Liver (tissue), 9 donors: ENCODE measurements around the gene TOB1. TPM values are rescaled to one million over a fixed set of nuclear protein-coding genes. Genes with fewer than 3 reads are reported as not detected.
A peak's percentile ranks its signal among the peaks of the same experiment; 100 is the strongest.

Experiments used
- DNase-seq: peaks from one replicate; pipeline ENCODE4 v3.0.0-alpha.2; 2017; ENCODE audit warnings: low spot score
- H3K27ac ChIP-seq, 2 donors: one replicate each; pipeline ENCODE4 v1.7.0; 2013; ENCODE audit warnings: inconsistent platforms in 2 of 2, low read length in 2 of 2, control low read depth in 1 of 2, low read depth in 1 of 2, mild to moderate bottlenecking in 1 of 2
- H3K27me3 ChIP-seq, 4 donors: one replicate each; pipeline versions ENCODE4 v1.6.1 to v1.7.0; 2013; ENCODE audit warnings: low read length in 3 of 4, inconsistent platforms in 1 of 4, mild to moderate bottlenecking in 1 of 4, moderate library complexity in 1 of 4; ENCODE audit not compliant: control insufficient read depth in 4 of 4, insufficient read depth in 4 of 4
- H3K36me3 ChIP-seq, 4 donors: one replicate each; pipeline versions ENCODE4 v1.6.1 to v1.7.0; 2013; ENCODE audit warnings: low read length in 3 of 4, mild to moderate bottlenecking in 3 of 4, low read depth in 1 of 4, moderate library complexity in 1 of 4; ENCODE audit not compliant: control insufficient read depth in 4 of 4, insufficient read depth in 3 of 4
- H3K4me1 ChIP-seq, 4 donors: one replicate each; pipeline versions ENCODE4 v1.6.1 to v1.7.0; 2013; ENCODE audit warnings: low read length in 3 of 4, mild to moderate bottlenecking in 3 of 4, moderate library complexity in 1 of 4; ENCODE audit not compliant: control insufficient read depth in 4 of 4, insufficient read depth in 4 of 4
- H3K4me3 ChIP-seq, 3 donors: one replicate each; pipeline versions ENCODE4 v1.6.1 to v1.7.0; 2013; ENCODE audit warnings: low read length in 3 of 3, control low read depth in 1 of 3, low read depth in 1 of 3, mild to moderate bottlenecking in 1 of 3
- H3K9ac ChIP-seq, 2 donors: one replicate each; pipeline ENCODE4 v1.7.0; 2013; ENCODE audit warnings: low read length in 2 of 2, mild to moderate bottlenecking in 2 of 2, moderate library complexity in 2 of 2, control low read depth in 1 of 2, low read depth in 1 of 2
- H3K9me3 ChIP-seq, 4 donors: one replicate each; pipeline versions ENCODE4 v1.6.1 to v1.7.0; 2013; ENCODE audit warnings: low read length in 3 of 4; ENCODE audit not compliant: control insufficient read depth in 4 of 4
- ATF3 ChIP-seq: IDR thresholded peaks from 2 replicates; pipeline ENCODE4 v1.6.1; 2016; ENCODE audit warnings: antibody characterized with exemption
- CTCF ChIP-seq: fragments of 150-350 bp; IDR thresholded peaks from 2 replicates; pipeline ENCODE4 v1.5.1; 2017; ENCODE audit warnings: improper control_type of control experiment, low read depth, low read length; ENCODE audit not compliant: missing input control
- EGR1 ChIP-seq, 2 donors: IDR thresholded peaks; 2 replicates each; pipeline ENCODE4 v1.6.1; 2016 to 2018; ENCODE audit warnings: antibody characterized with exemption in 2 of 2, low read depth in 2 of 2
- FOXA1 ChIP-seq: IDR thresholded peaks from 2 replicates; pipeline ENCODE4 v1.6.1; 2016; ENCODE audit warnings: antibody characterized with exemption
- FOXA2 ChIP-seq: IDR thresholded peaks from 2 replicates; pipeline ENCODE4 v1.6.1; 2016; ENCODE audit warnings: antibody characterized with exemption
- GABPA ChIP-seq, 2 donors: IDR thresholded peaks in 1 of 2; conservative IDR thresholded peaks in 1 of 2; 2 replicates each; pipeline ENCODE4 v1.6.1; 2016; ENCODE audit warnings: antibody characterized with exemption in 2 of 2, mild to moderate bottlenecking in 1 of 2, moderate library complexity in 1 of 2
- HNF4A ChIP-seq, 2 donors: conservative IDR thresholded peaks; 2 replicates each; pipeline ENCODE4 v1.6.1; 2016; ENCODE audit warnings: antibody characterized with exemption in 2 of 2, mild to moderate bottlenecking in 2 of 2
- HNF4G ChIP-seq: IDR thresholded peaks from 2 replicates; pipeline ENCODE4 v1.6.1; 2016; ENCODE audit warnings: antibody characterized with exemption
- JUND ChIP-seq, 2 donors: IDR thresholded peaks; 2 replicates each; pipeline ENCODE4 v1.6.1; 2016; ENCODE audit warnings: antibody characterized with exemption in 2 of 2
- MAX ChIP-seq: IDR thresholded peaks from 2 replicates; pipeline ENCODE4 v1.6.1; 2016; ENCODE audit warnings: antibody characterized with exemption
- NR2F2 ChIP-seq: IDR thresholded peaks from 2 replicates; pipeline ENCODE4 v1.6.1; 2016; ENCODE audit warnings: antibody characterized with exemption
- RAD21 ChIP-seq, 2 donors: IDR thresholded peaks; 2 replicates each; pipeline ENCODE4 v1.6.1; 2016; ENCODE audit warnings: antibody characterized with exemption in 2 of 2, mild to moderate bottlenecking in 2 of 2
- REST ChIP-seq: IDR thresholded peaks from 2 replicates; pipeline ENCODE4 v1.6.1; 2016; ENCODE audit warnings: antibody characterized with exemption, mild to moderate bottlenecking
- SP1 ChIP-seq: IDR thresholded peaks from 2 replicates; pipeline ENCODE4 v1.6.1; 2018; ENCODE audit warnings: antibody characterized with exemption, mild to moderate bottlenecking
- TAF1 ChIP-seq: conservative IDR thresholded peaks from 2 replicates; pipeline ENCODE4 v1.6.1; 2016; ENCODE audit warnings: antibody characterized with exemption, mild to moderate bottlenecking
- YY1 ChIP-seq: IDR thresholded peaks from 2 replicates; pipeline ENCODE4 v1.6.1; 2016; ENCODE audit warnings: antibody characterized with exemption, mild to moderate bottlenecking
- ZBTB33 ChIP-seq: IDR thresholded peaks from 2 replicates; pipeline ENCODE4 v1.6.1; 2016; ENCODE audit warnings: antibody characterized with exemption
- WGBS: extraction: QIAGEN DNeasy Blood & Tissue Kit; methylation state at CpG from one replicate; pipeline ENCODE4 v1.1.7; 2013; 5-methylcytosine and 5-hydroxymethylcytosine counted together
- polyA plus RNA-seq, 2 donors: library from polyadenylated mRNA; stranded (reverse) in 1 of 2; unstranded in 1 of 2; fragments of 200-250 nt in 1 of 2; fragments of >200 nt in 1 of 2; fragmentation: Nextera tagmentation in 1 of 2; extraction: Ambion mirVana in 1 of 2; gene quantifications; one replicate each; pipeline versions ENCODE4 v1.2.1 to v1.2.3, GENCODE V29; 2013 to 2015
- total RNA-seq, 2 donors: library from RNA; depleted of rRNA; stranded (reverse); fragments of >200 nt; gene quantifications; one replicate each; pipeline ENCODE4 v1.2.3, GENCODE V29; 2014
- donor health status: healthy.
- donor health status: healthy.
- donor health status: healthy.
- donor health status: healthy.
- donor health status: healthy.

TOB1 gene
- total and polyA plus RNA-seq, 4 donors: 10.2 to 132 (median 37.8) TPM

- no peak overlapping the region for H3K4me3 ChIP-seq
- peaks cover 1 to 22% (median 20%) of the 10 kb centered on the region in 4 donors for H3K4me1 ChIP-seq
- no peaks in the 10 kb centered on the region for H3K36me3 ChIP-seq
- no peak overlapping the region for H3K27ac ChIP-seq
- H3K9me3 ChIP-seq: no peaks in the 10 kb centered on the region
- 84% methylated on average over 28 of the region's 28 CpGs for WGBS
- DNase-seq: no peak
- H3K27me3 ChIP-seq: no peaks in the 10 kb centered on the region
- H3K9ac ChIP-seq: no peak overlapping the region
- peak in 1 of 2 donors; percentile 31 for TF ChIP-seq JUND (IDR thresholded peaks at IDR 0.05)
- TF ChIP-seq RAD21 (IDR thresholded peaks at IDR 0.05): no peak
These were observed 27.2 kb upstream of the TOB1 start for GRCh38 chr17:50893183-50893993.

- Histone ChIP-seq H3K27me3 (no peaks in the 10 kb centered on the region), H3K4me3 (no peak overlapping the region), H3K27ac (no peak overlapping the region), H3K4me1 (peaks cover 1 to 22% (median 20%) of the 10 kb centered on the region in 4 donors), H3K9ac (no peak overlapping the region), H3K9me3 (no peaks in the 10 kb centered on the region), H3K36me3 (no peaks in the 10 kb centered on the region)
- no peak for TF ChIP-seq GABPA (IDR thresholded peaks at IDR 0.05 in 1 of 2, conservative IDR thresholded peaks at IDR 0.05 in 1 of 2)
- no peak for TF ChIP-seq EGR1 (IDR thresholded peaks at IDR 0.05; ENCODE audit: low read depth in 2 of 2)
- no peak for TF ChIP-seq ATF3
- TF ChIP-seq SP1: no peak
- no peak for TF ChIP-seq ZBTB33
- TF ChIP-seq CTCF: no peak
- no peak for TF ChIP-seq FOXA2
- TF ChIP-seq TAF1: no peak
- TF ChIP-seq RAD21 (IDR thresholded peaks at IDR 0.05): no peak
- TF ChIP-seq JUND (IDR thresholded peaks at IDR 0.05): no peak
- no peak for TF ChIP-seq NR2F2
- TF ChIP-seq MAX: no peak
- TF ChIP-seq YY1: no peak
- TF ChIP-seq FOXA1: no peak
- no peak for TF ChIP-seq HNF4A (conservative IDR thresholded peaks at IDR 0.05)
- no peak for TF ChIP-seq HNF4G
- no peak for TF ChIP-seq REST
- no peak for DNase-seq
- 86% methylated on average over 10 of the region's 10 CpGs for WGBS
These were observed 26.1 kb upstream of the TOB1 start for GRCh38 chr17:50892101-50892776.
